Bladder microvascular endothelial cell (primary cell): Measurements from ENCODE around the gene NANS. TPM values are rescaled to one million over a fixed set of nuclear protein-coding genes. Genes with fewer than 3 reads are reported as not detected.

Experiments
- total RNA-seq: library from RNA; depleted of rRNA; stranded (reverse); fragments of >200 nt; gene quantifications from 2 replicates; pipeline ENCODE4 v1.2.3, GENCODE V29; 2014

Gene NANS, protein sequence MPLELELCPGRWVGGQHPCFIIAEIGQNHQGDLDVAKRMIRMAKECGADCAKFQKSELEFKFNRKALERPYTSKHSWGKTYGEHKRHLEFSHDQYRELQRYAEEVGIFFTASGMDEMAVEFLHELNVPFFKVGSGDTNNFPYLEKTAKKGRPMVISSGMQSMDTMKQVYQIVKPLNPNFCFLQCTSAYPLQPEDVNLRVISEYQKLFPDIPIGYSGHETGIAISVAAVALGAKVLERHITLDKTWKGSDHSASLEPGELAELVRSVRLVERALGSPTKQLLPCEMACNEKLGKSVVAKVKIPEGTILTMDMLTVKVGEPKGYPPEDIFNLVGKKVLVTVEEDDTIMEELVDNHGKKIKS
- total RNA-seq = 83.4 and 111 TPM in 2 replicates

DNA sequence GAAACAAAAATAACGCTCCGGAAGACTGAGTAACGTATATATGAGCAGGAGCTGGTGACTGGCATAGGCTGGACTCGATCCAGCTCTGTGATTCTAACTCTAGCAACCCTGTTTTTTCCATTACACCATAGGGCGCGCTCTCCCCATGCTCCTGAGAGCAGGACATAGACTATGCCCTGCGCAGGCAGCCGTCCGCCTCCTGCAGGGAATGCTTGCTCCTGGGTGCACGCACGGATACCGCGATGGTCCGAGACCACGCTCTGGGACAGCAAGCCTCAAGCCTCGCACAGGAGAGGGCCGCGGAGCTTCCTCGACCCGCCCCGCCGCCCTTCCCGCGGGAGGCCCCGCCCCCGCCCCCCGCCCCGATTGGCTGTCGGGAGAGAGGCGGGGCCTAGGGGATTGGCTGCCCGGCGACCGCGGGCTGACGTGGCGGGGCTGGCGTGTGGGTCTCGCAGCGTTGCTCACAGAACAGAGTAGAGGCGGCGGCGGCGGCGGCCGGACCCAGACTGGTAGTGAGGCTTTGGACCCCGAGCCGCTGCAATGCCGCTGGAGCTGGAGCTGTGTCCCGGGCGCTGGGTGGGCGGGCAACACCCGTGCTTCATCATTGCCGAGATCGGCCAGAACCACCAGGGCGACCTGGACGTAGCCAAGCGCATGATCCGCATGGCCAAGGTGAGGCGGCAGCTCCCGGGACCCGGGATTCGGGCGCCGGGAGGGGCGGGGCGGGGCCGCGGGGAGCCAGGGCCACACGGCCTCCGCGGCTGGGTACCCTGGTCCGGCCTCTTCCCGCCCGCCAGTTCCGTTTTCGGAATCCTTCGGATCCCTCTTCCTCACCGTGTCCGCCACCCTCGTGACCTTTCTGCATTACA is at the start of gene NANS:
TSS of gene NANS (plus strand) at position 464 of the 869 bp plus-strand sequence. CDS start at position 541, 77 bp downstream.

DNA sequence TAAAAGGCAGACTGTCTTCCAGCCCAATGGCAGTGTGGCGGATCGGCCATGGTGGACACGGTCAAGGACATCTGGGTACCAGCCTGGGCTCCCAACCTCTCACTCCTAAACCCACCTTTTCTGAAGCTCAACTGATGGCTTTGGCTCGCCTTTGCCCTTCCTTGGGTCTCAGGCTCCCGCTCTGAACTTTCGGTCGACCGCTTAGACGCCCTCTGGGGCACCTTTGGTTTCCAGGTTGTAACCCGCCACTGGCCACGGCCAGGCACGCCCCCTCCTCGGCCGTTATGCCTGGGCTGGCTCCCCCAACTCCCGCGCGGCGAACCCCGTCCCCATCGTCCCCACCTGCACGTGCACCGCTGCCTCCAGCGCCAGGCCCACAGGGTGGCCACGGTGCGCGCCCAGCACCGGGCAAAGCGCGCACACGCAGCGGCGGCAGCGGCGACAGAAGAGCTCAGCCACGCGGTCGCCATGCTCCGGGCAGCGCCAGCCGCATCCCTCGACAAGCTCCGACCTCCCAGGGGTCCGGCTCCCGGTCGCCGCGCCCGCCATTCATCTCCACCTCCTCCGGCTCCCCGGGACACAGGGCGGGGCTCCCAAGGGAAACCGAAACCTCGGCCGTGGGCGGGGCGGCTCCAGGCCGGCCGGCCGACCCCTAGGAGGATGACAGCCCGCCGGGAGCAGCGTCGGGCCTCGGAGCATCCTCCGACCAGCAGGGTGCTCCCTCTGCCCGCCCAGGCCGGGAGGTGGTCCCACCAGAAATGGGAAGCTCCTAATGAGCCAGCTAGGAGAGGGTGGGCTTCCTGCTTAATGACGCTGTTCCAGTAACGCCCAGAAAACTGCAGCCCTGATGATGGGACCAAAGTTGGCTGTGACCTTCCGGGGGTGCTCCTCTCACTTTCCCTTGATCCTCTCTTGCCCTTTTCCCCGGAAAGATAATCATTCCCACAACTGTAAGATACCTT is 62.4 kb downstream of the NANS start, which contains the start of gene TRIM14:
TSS of gene TRIM14 (minus strand) at position 583 of the 962 bp plus-strand sequence. CDS start at position 549, 34 bp downstream.

Other genes starting within 250 kb of the NANS start
- gene FOXE1, start 203.5 kb upstream of the NANS start, total RNA-seq = not detected in 2 replicates
- 8.6 and 15.6 TPM in 2 replicates for gene TRMO, start 134.2 kb upstream of the NANS start, total RNA-seq
- not detected in 2 replicates for gene HEMGN, start 118.6 kb upstream of the NANS start, total RNA-seq
- gene ANP32B, start 73.4 kb upstream of the NANS start, total RNA-seq = 10.8 and 14.2 TPM in 2 replicates
- gene TRIM14, start 62.5 kb downstream of the NANS start, total RNA-seq = 1.8 and 2.8 TPM in 2 replicates
- 0.76 and 2.6 TPM in 2 replicates for gene CORO2A, start 135.9 kb downstream of the NANS start, total RNA-seq
- gene TBC1D2, start 198.9 kb downstream of the NANS start, total RNA-seq = 2.4 and 4.0 TPM in 2 replicates